CD4-positive, alpha-beta T cell (primary cell): ENCODE measurements around the gene HIPK2. TPM values are rescaled to one million over a fixed set of nuclear protein-coding genes. Genes with fewer than 3 reads are reported as not detected.

Source experiments
- ATAC-seq: fragments of 200-7000 bp; cut with Tn5 transposase; one replicate; pipeline ENCODE4 v1.10.0; 2022; ENCODE audit warnings: mild to moderate bottlenecking; ENCODE audit not compliant: poor library complexity
- CTCF ChIA-PET: fragments of 350-600 bp; sonication (Branson Sonifier 250); formaldehyde crosslinking; loops from one replicate; lab custom pipeline; 2021; ENCODE audit warnings: antibody characterized with exemption, inconsistent platforms; lab: Charles Lee
- POLR2A ChIA-PET: fragments of 350-600 bp; sonication (Branson Sonifier 250); formaldehyde crosslinking; loops from one replicate; lab custom pipeline; 2021; ENCODE audit warnings: antibody characterized with exemption, inconsistent platforms; lab: Charles Lee
- DNase-seq, 14 experiments: peaks; one replicate each; pipeline ENCODE4 v3.0.0-alpha.2; 2013 to 2020; ENCODE audit warnings: mixed read lengths in 2 of 14
- H3K27ac ChIP-seq, 2 donors: one replicate each; pipeline versions ENCODE4 v1.5.1 to v1.7.0; 2013; ENCODE audit warnings: low read length in 2 of 2, low read depth in 1 of 2, mild to moderate bottlenecking in 1 of 2
- H3K27me3 ChIP-seq, 2 experiments: 1 replicate in 1 of 2; 2 replicates in 1 of 2; pipeline versions ENCODE4 v1.6.1 to v1.7.0; 2013; ENCODE audit warnings: low read length in 2 of 2, control low read depth in 1 of 2, mild to moderate bottlenecking in 1 of 2, moderate library complexity in 1 of 2; ENCODE audit not compliant: insufficient read depth in 2 of 2, control insufficient read depth in 1 of 2
- H3K36me3 ChIP-seq: one replicate; pipeline ENCODE4 v1.6.1; 2013; ENCODE audit warnings: low read length, control low read depth; ENCODE audit not compliant: insufficient read depth
- H3K4me1 ChIP-seq: one replicate; pipeline ENCODE4 v1.6.1; 2013; ENCODE audit warnings: low read length, control low read depth; ENCODE audit not compliant: insufficient read depth
- H3K4me3 ChIP-seq: one replicate; pipeline ENCODE4 v1.5.1; 2013; ENCODE audit warnings: mild to moderate bottlenecking, low read length, moderate library complexity
- H3K9me3 ChIP-seq, 2 experiments: 1 replicate in 1 of 2; 2 replicates in 1 of 2; pipeline versions ENCODE4 v1.6.1 to v1.7.0; 2013; ENCODE audit warnings: low read length in 2 of 2, mild to moderate bottlenecking in 2 of 2, control low read depth in 1 of 2, moderate library complexity in 1 of 2; ENCODE audit not compliant: control insufficient read depth in 1 of 2, insufficient read depth in 1 of 2
- H3K27ac Mint-ChIP-seq: one replicate; pipeline ENCODE4 v1.8.0; 2020; ENCODE audit warnings: mixed read lengths
- H3K27me3 Mint-ChIP-seq: one replicate; pipeline ENCODE4 v1.8.0; 2021; ENCODE audit warnings: mixed read lengths
- H3K36me3 Mint-ChIP-seq: one replicate; pipeline ENCODE4 v1.8.0; 2021; ENCODE audit warnings: low read depth, mixed read lengths
- H3K4me1 Mint-ChIP-seq: one replicate; pipeline ENCODE4 v1.8.0; 2021; ENCODE audit warnings: low read depth, mixed read lengths
- H3K4me3 Mint-ChIP-seq: one replicate; pipeline ENCODE4 v1.8.0; 2020; ENCODE audit warnings: mild to moderate bottlenecking, mixed read lengths
- H3K9me3 Mint-ChIP-seq: one replicate; pipeline ENCODE4 v1.8.0; 2020; ENCODE audit warnings: mixed read lengths
- intact Hi-C, 2 experiments: fragments of 100-400 bp; cut with DNase I in 1 of 2; cut with micrococcal nuclease in 1 of 2; formaldehyde crosslinking; loops; one replicate each; pipeline versions ENCODE4 v1.15.1 to v1.9.0; 2023 to 2025; cut with DNase I, micrococcal nuclease
- total RNA-seq, 174 experiments: library from RNA in 2 of 174; stranded (reverse) in 2 of 174; gene quantifications; one replicate each; pipeline ENCODE4 v1.2.3 and lab custom pipeline; 2021 to 2026
- TF ChIP-seq, protein P1 (sequence below): fragments of 200-600 bp; IDR thresholded peaks from one replicate; pipeline ENCODE4 v1.8.0; 2022; ENCODE audit warnings: antibody characterized with exemption, mild to moderate bottlenecking

HIPK2 gene
- total RNA-seq, 2 experiments from 2014 or later = 36.5 to 37.0 TPM

DNA sequence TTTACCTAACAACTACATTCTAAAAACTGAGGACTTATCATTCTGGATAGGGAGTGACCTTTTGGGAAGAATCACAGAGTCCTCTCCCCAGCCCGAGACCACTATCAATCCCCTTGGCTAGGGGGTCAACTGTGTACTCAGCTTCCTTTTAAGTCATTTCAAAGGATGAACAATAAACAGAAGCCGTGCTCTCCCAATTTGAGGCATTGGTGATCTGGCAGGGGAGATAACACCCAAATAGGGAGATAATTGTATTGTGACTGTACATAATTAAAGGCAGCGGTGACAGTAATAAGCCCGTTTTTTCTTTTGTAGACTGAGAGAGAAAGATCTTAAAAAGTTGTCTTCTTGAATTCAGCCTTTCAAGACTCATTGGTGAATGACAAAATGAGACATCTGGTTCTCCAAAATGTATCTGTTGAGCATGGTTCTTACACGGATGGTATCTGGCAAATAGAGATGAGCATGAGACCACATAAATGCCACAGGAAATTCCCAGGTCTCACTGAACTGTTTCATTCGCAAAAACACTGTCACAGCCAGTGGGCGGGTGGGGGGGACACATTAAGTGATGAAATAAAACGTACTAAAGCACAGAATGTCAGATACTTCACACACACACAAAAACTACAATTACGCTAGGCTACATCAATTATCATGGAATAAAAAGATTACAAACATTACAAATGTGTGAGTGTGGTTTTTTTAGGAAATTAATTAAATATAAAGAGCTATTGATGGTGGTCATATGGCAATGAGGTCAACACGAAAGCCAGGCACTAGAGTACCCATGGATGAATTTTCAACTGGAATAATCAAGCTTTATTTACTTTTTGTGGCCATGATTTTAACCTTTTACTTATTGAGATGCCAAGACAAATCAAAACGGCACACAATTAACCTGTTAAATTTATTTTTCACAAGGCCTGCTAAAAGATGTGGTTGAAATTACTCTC is 108.4 kb downstream of the HIPK2 start:
- intact Hi-C loops = no loop called here

DNA sequence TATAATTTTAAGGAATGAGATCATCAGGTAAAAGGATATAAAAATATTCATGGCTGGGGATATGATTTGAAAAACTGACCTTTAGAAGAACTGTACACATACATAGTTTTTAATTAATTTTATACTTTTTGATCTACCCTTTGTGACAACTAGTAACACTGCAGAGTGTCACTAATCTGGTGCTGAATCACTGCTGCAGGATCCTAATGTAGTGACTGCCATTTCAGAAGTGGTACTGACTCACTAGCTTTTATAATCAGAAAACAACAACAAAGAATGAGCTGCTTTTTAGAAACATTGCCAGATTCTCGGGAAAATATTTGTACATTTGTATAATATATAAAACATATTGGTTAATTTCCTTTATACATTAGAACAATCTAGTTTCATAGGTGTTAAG is 110.4 kb downstream of the HIPK2 start:
- CTCF ChIA-PET = no interaction called here
- H3K27ac ChIP-seq = no peak overlapping the region
- Mint-ChIP-seq H3K4me3 (no peak overlapping the region), H3K9me3 (no peaks in the 10 kb centered on the region), H3K27me3 (no peaks in the 10 kb centered on the region), H3K36me3 (peaks cover 5% of the 10 kb centered on the region), H3K4me1 (peaks cover 29% of the 10 kb centered on the region), H3K27ac (no peak overlapping the region)
- intact Hi-C loops = no loop called here
- TF ChIP-seq, protein P1, sequence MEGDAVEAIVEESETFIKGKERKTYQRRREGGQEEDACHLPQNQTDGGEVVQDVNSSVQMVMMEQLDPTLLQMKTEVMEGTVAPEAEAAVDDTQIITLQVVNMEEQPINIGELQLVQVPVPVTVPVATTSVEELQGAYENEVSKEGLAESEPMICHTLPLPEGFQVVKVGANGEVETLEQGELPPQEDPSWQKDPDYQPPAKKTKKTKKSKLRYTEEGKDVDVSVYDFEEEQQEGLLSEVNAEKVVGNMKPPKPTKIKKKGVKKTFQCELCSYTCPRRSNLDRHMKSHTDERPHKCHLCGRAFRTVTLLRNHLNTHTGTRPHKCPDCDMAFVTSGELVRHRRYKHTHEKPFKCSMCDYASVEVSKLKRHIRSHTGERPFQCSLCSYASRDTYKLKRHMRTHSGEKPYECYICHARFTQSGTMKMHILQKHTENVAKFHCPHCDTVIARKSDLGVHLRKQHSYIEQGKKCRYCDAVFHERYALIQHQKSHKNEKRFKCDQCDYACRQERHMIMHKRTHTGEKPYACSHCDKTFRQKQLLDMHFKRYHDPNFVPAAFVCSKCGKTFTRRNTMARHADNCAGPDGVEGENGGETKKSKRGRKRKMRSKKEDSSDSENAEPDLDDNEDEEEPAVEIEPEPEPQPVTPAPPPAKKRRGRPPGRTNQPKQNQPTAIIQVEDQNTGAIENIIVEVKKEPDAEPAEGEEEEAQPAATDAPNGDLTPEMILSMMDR = no peak
- no peak overlapping the region for H3K4me3 ChIP-seq
- no peaks in the 10 kb centered on the region for H3K9me3 ChIP-seq
- peaks cover 4% of the 10 kb centered on the region for H3K4me1 ChIP-seq
- H3K36me3 ChIP-seq = no peaks in the 10 kb centered on the region
- H3K27me3 ChIP-seq = no peaks in the 10 kb centered on the region
- no peak for ATAC-seq
- POLR2A ChIA-PET = no interaction called here
- DNase-seq = no peak

More for the DNA sequence above, 108.4 kb downstream of the HIPK2 start:
- no peaks in the 10 kb centered on the region for H3K27me3 Mint-ChIP-seq
- peaks cover 23% of the 10 kb centered on the region for H3K4me1 Mint-ChIP-seq
- H3K9me3 Mint-ChIP-seq = no peaks in the 10 kb centered on the region
- CTCF ChIA-PET = interaction anchor here (0.9 kb wide), 1 partner anchor 51 kb away, joined by 3 read pairs; no protein-coding TSS in a partner anchor
- no peak overlapping the region for H3K4me3 Mint-ChIP-seq
- peak overlapping the region; percentile 24 for H3K27ac Mint-ChIP-seq
- Histone ChIP-seq H3K4me1 (no peaks in the 10 kb centered on the region), H3K9me3 (no peaks in the 10 kb centered on the region), H3K4me3 (no peak overlapping the region), H3K27ac (no peak overlapping the region), H3K27me3 (no peaks in the 10 kb centered on the region), H3K36me3 (no peaks in the 10 kb centered on the region)
- TF ChIP-seq, protein P1 = no peak
- DNase-seq (peak in 2 of 14 experiments; percentile 16 to 52), ATAC-seq (peak; percentile 74)
- POLR2A ChIA-PET = no interaction called here
- H3K36me3 Mint-ChIP-seq = peaks cover 6% of the 10 kb centered on the region

DNA sequence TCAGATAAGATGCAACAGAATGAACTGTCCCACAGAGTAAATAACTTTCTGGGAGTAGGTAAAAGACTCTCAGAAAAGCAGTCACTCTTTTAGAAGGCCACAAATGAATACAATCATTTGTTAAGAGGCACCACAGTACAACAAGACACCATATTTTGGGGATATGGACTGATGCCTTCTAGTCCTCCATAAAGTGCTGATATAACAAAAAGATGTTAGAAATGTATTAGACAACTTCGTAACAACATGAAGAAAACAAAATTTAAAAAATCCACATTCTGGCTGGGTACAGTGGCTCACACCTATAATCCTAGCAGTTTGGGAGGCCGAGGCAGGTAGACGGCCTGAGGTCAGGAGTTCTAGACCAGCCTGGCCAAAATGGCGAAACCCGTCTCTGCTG is 111.3 kb downstream of the HIPK2 start:
- no peak overlapping the region for H3K4me3 ChIP-seq
- Mint-ChIP-seq H3K9me3 (no peaks in the 10 kb centered on the region), H3K4me1 (peaks cover 37% of the 10 kb centered on the region), H3K27me3 (no peaks in the 10 kb centered on the region), H3K4me3 (no peak overlapping the region), H3K27ac (no peak overlapping the region), H3K36me3 (peaks cover 5% of the 10 kb centered on the region)
- DNase-seq = no peak
- CTCF ChIA-PET = no interaction called here
- no peak for ATAC-seq
- H3K27me3 ChIP-seq = no peaks in the 10 kb centered on the region
- H3K9me3 ChIP-seq = no peaks in the 10 kb centered on the region
- intact Hi-C loops = no loop called here
- H3K36me3 ChIP-seq = no peaks in the 10 kb centered on the region
- POLR2A ChIA-PET = no interaction called here
- H3K27ac ChIP-seq = no peak overlapping the region
- H3K4me1 ChIP-seq = peaks cover 4% of the 10 kb centered on the region
- TF ChIP-seq, protein P1 = no peak
